Glutamatergic neuron (in vitro differentiated cells): ENCODE results near the gene WASF1. TPM values are rescaled to one million over a fixed set of nuclear protein-coding genes. Genes with fewer than 3 reads are reported as not detected.

Experiments used
- DNase-seq: peaks from one replicate; pipeline ENCODE4 v3.0.0; 2022
- H3K27ac Mint-ChIP-seq: one replicate; pipeline ENCODE4 v1.8.0; 2020; ENCODE audit warnings: mild to moderate bottlenecking, mixed read lengths, inconsistent platforms; ENCODE audit not compliant: unreplicated experiment
- H3K27me3 Mint-ChIP-seq: one replicate; pipeline ENCODE4 v1.8.0; 2020; ENCODE audit warnings: mild to moderate bottlenecking, moderate library complexity, mixed read lengths, inconsistent platforms; ENCODE audit not compliant: unreplicated experiment
- H3K36me3 Mint-ChIP-seq: one replicate; pipeline ENCODE4 v1.8.0; 2020; ENCODE audit warnings: mild to moderate bottlenecking, mixed read lengths, inconsistent platforms; ENCODE audit not compliant: unreplicated experiment
- H3K4me1 Mint-ChIP-seq: one replicate; pipeline ENCODE4 v1.8.0; 2020; ENCODE audit warnings: mild to moderate bottlenecking, low read depth, mixed read lengths, inconsistent platforms; ENCODE audit not compliant: unreplicated experiment
- H3K4me3 Mint-ChIP-seq: one replicate; pipeline ENCODE4 v1.8.0; 2020; ENCODE audit warnings: mild to moderate bottlenecking, mixed read lengths, inconsistent platforms; ENCODE audit not compliant: unreplicated experiment
- H3K9me3 Mint-ChIP-seq: one replicate; pipeline ENCODE4 v1.8.0; 2020; ENCODE audit warnings: mild to moderate bottlenecking, moderate library complexity, mixed read lengths, inconsistent platforms; ENCODE audit not compliant: unreplicated experiment
- total RNA-seq: library from RNA; stranded (reverse); fragmentation: NEBNext Ultra II Directional; extraction: Animal tissue kit (Norgen Biotek cat#: 25700); gene quantifications from one replicate; pipeline ENCODE4 v1.2.1, GENCODE V29; 2021; ENCODE audit not compliant: unreplicated experiment
- TF ChIP-seq, protein P1 (sequence below): fragments of 200-600 bp; sonication (generic); IDR thresholded peaks from one replicate; pipeline ENCODE4 v1.5.0; 2021; ENCODE audit not compliant: partially characterized antibody, unreplicated experiment

WASF1 gene
- total RNA-seq, 1 donor from 2014 or later, result 92.7 TPM

DNA sequence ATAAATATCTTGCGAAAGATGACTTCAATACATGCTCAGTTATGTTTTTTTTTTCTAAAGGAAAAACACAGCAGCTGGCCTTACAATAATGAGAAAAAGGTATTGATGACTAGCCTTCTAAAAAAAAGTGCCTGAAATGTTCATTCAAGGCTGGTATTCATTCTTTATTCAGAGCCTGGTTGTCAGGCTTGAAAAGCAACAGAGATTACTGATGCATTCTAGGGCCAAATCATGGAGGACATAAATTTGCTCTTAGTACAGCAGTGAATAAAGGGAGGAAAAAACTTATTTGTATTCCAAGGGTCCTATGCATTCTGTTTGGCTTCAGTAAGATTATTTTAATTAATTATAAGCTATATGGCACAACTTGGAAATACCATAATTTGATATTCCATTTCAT, 83.5 kb downstream of the WASF1 start:
- DNase-seq, result no peak
- H3K36me3 Mint-ChIP-seq, result no peaks in the 10 kb centered on the region
- no peaks in the 10 kb centered on the region for H3K27me3 Mint-ChIP-seq
- H3K4me3 Mint-ChIP-seq, result no peak overlapping the region
- H3K27ac Mint-ChIP-seq, result no peak overlapping the region
- H3K4me1 Mint-ChIP-seq, result peaks cover 10% of the 10 kb centered on the region
- H3K9me3 Mint-ChIP-seq, result peaks cover 3% of the 10 kb centered on the region
- TF ChIP-seq, protein P1, sequence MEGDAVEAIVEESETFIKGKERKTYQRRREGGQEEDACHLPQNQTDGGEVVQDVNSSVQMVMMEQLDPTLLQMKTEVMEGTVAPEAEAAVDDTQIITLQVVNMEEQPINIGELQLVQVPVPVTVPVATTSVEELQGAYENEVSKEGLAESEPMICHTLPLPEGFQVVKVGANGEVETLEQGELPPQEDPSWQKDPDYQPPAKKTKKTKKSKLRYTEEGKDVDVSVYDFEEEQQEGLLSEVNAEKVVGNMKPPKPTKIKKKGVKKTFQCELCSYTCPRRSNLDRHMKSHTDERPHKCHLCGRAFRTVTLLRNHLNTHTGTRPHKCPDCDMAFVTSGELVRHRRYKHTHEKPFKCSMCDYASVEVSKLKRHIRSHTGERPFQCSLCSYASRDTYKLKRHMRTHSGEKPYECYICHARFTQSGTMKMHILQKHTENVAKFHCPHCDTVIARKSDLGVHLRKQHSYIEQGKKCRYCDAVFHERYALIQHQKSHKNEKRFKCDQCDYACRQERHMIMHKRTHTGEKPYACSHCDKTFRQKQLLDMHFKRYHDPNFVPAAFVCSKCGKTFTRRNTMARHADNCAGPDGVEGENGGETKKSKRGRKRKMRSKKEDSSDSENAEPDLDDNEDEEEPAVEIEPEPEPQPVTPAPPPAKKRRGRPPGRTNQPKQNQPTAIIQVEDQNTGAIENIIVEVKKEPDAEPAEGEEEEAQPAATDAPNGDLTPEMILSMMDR, result no peak

DNA sequence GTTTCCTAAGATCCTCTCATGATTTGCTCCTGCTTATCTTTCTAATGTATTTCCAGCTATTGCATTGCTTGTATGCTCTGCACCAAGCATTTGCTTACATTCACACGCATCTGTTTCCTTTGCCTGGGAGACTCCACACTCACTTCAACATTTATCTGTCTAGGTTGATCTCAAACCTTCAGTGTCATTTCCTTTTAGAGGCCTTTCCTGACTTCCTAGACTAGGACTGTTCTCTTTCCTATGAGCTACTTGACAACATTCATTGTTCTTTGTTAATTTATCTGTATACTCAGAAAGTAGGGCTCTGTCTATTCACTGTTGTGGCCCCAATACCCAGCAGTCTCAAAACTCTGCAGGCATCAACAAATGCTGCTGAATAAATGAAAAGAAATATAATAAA, 84.4 kb downstream of the WASF1 start:
- TF ChIP-seq, protein P1, result no peak
- Mint-ChIP-seq H3K27me3 (no peaks in the 10 kb centered on the region), H3K36me3 (no peaks in the 10 kb centered on the region), H3K9me3 (peaks cover 3% of the 10 kb centered on the region), H3K4me1 (peaks cover 10% of the 10 kb centered on the region), H3K4me3 (no peak overlapping the region), H3K27ac (no peak overlapping the region)
- no peak for DNase-seq

DNA sequence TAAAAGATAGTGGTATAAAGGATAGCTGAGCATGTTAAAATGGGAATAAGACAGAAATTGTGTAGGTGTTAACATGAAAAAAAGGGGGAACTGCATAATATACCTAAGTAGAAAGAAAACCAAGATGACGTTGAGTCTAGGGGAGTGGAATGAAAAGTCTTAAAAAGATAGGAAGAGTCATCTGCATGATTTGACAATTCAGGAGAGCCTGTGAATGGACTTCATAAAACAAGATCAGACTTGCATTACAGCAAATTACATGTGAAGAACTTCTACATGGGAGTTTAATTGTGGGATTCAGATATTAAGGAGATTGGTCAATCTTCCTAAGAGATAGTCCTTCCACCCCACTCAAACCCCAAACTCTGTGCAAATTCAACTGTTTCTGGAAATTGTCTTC, 85.5 kb downstream of the WASF1 start:
- Mint-ChIP-seq H3K4me1 (peaks cover 10% of the 10 kb centered on the region), H3K27ac (no peak overlapping the region), H3K4me3 (no peak overlapping the region), H3K9me3 (peaks cover 3% of the 10 kb centered on the region), H3K27me3 (no peaks in the 10 kb centered on the region), H3K36me3 (no peaks in the 10 kb centered on the region)
- no peak for DNase-seq
- TF ChIP-seq, protein P1, result no peak

DNA sequence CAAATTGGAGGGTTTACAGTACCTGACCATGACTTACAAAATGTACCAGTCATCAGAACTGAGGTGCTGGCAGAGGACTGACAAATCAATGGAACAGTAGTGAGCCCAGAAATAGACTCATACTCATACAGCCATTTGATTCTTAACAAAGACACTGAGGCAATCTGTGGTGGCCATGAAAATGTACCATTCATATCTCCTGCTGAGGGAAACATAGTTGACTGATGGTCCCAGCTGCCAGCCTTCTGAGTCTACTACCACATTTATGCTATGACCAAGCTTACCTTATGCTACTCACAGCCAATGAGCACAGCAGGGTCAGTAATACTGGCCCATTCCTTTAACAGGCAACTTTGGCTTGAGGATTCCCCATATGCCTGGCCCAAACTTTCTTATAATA, 88.6 kb downstream of the WASF1 start:
- TF ChIP-seq, protein P1, result no peak
- Mint-ChIP-seq H3K4me3 (no peak overlapping the region), H3K4me1 (no peaks in the 10 kb centered on the region), H3K9me3 (peaks cover 3% of the 10 kb centered on the region), H3K36me3 (no peaks in the 10 kb centered on the region), H3K27me3 (no peaks in the 10 kb centered on the region), H3K27ac (no peak overlapping the region)
- no peak for DNase-seq

DNA sequence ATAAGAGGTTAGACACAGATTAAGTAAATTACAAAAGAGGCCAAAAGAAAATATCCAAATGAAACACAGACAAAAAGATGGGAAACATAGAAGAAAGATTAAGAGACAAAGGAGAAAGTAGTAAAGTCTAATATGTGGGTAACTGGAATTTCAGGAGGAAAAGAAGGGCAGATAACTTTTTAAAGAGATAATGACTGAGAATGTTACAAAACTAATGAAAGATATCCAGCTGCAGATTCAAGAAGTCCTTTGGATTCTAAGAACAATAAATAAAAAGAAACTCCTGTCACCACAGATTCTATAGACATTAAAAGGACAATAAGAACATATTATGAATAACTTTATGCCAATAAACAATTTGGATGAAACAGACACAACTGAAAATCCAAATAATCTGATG, 90.1 kb downstream of the WASF1 start:
- TF ChIP-seq, protein P1, result no peak

More for the DNA sequence above, 90.1 kb downstream of the WASF1 start:
- H3K27me3 Mint-ChIP-seq, result no peaks in the 10 kb centered on the region
- H3K27ac Mint-ChIP-seq, result no peak overlapping the region
- DNase-seq, result no peak
- H3K36me3 Mint-ChIP-seq, result no peaks in the 10 kb centered on the region
- no peak overlapping the region for H3K4me3 Mint-ChIP-seq
- no peaks in the 10 kb centered on the region for H3K4me1 Mint-ChIP-seq
- peaks cover 3% of the 10 kb centered on the region for H3K9me3 Mint-ChIP-seq
